PC-3 (cell line): ENCODE data around the gene PAPPA. TPM values are rescaled to one million over a fixed set of nuclear protein-coding genes. Genes with fewer than 3 reads are reported as not detected.

ENCODE experiments used
- ATAC-seq: fragments of 200-7000 bp; cut with Tn5 transposase; 2 replicates; pipeline ENCODE4 v1.9.1; 2020; ENCODE audit warnings: mild to moderate bottlenecking, moderate library complexity
- BruUV-seq: library from RNA; stranded (reverse); fragments of 400-500 nt; replicated peaks from 2 replicates; lab custom pipeline; 2021; lab: Mats Ljungman, UMichigan
- CTCF ChIA-PET: fragments of 300-600 bp; sonication (Branson Sonifier 250); formaldehyde crosslinking; loops from one replicate; lab custom pipeline; 2022; ENCODE audit warnings: antibody characterized with exemption; lab: Charles Lee
- POLR2A ChIA-PET: fragments of 300-600 bp; sonication (Branson Sonifier 250); formaldehyde crosslinking; loops from one replicate; lab custom pipeline; 2022; ENCODE audit warnings: antibody characterized with exemption; ENCODE audit not compliant: unreplicated experiment; lab: Charles Lee
- DNase-seq: peaks from one replicate; pipeline ENCODE4 v3.0.0-alpha.2; 2015
- H2AFZ ChIP-seq: fragments of 300-600 bp; sonication (generic); 2 replicates; pipeline ENCODE4 v1.6.0; 2016; ENCODE audit warnings: antibody characterized with exemption, low read length
- H3F3A ChIP-seq: fragments of 300-600 bp; sonication (generic); one replicate; pipeline ENCODE4 v1.6.0; 2017; ENCODE audit warnings: antibody characterized with exemption, low read length, control low read depth, mild to moderate bottlenecking; ENCODE audit not compliant: unreplicated experiment
- H3K27ac ChIP-seq: fragments of 300-600 bp; sonication (generic); 2 replicates; pipeline ENCODE4 v1.5.1; 2016; ENCODE audit warnings: mild to moderate bottlenecking, low read length
- H3K27me3 ChIP-seq: fragments of 300-600 bp; sonication (generic); 2 replicates; pipeline ENCODE4 v1.6.1; 2016; ENCODE audit warnings: low read length, mixed read lengths
- H3K36me3 ChIP-seq: fragments of 300-600 bp; sonication (generic); 2 replicates; pipeline ENCODE4 v1.6.1; 2016; ENCODE audit warnings: low read depth, mixed run types, low read length, mixed read lengths
- H3K4me1 ChIP-seq: fragments of 300-600 bp; sonication (generic); 2 replicates; pipeline ENCODE4 v1.5.1; 2016; ENCODE audit warnings: low read length; ENCODE audit not compliant: insufficient read depth
- H3K4me2 ChIP-seq: fragments of 300-600 bp; sonication (generic); 2 replicates; pipeline ENCODE4 v1.6.0; 2016; ENCODE audit warnings: low read length
- H3K4me3 ChIP-seq: fragments of 300-600 bp; sonication (generic); 2 replicates; pipeline ENCODE4 v1.5.1; 2016; ENCODE audit warnings: mild to moderate bottlenecking, low read length, mixed read lengths
- H3K79me2 ChIP-seq: fragments of 300-600 bp; sonication (generic); 2 replicates; pipeline ENCODE4 v1.6.1; 2017; ENCODE audit warnings: low read length, mixed read lengths
- H3K9ac ChIP-seq: fragments of 300-600 bp; sonication (generic); 2 replicates; pipeline ENCODE4 v1.6.0; 2016; ENCODE audit warnings: mild to moderate bottlenecking, low read length
- H3K9me2 ChIP-seq: fragments of 300-600 bp; sonication (generic); replicated peaks from 2 replicates; pipeline ENCODE4 v1.6.1; 2016; ENCODE audit warnings: mixed run types, low read length, mixed read lengths
- H3K9me3 ChIP-seq: fragments of 300-600 bp; sonication (generic); 2 replicates; pipeline ENCODE4 v1.6.1; 2016; ENCODE audit warnings: low read length, mixed read lengths
- H4K20me1 ChIP-seq: fragments of 300-600 bp; sonication (generic); 2 replicates; pipeline ENCODE4 v1.6.1; 2016; ENCODE audit warnings: low read length, mixed read lengths
- EZH2 ChIP-seq: fragments of 300-600 bp; sonication (generic); IDR thresholded peaks from one replicate; pipeline ENCODE4 v1.6.1; 2017; ENCODE audit warnings: antibody characterized with exemption, mild to moderate bottlenecking, low read length; ENCODE audit not compliant: unreplicated experiment
- EZH2phosphoT487 ChIP-seq: fragments of 300-600 bp; sonication (generic); IDR thresholded peaks from 2 replicates; pipeline ENCODE4 v1.6.1; 2018; ENCODE audit warnings: mild to moderate bottlenecking, antibody characterized with exemption, low read length, borderline replicate concordance
- intact Hi-C: fragments of 100-400 bp; cut with micrococcal nuclease; formaldehyde crosslinking; loops from 2 replicates; pipeline ENCODE4 v1.9.0; 2023
- total RNA-seq: library from RNA; depleted of rRNA; stranded (reverse); fragments of >200 nt; gene quantifications from 2 replicates; pipeline ENCODE4 v1.2.3, GENCODE V29; 2014
- TF ChIP-seq, protein P1 (sequence below): fragments of 300-600 bp; sonication (generic); conservative IDR thresholded peaks from 2 replicates; pipeline ENCODE4 v1.5.1; 2017; ENCODE audit warnings: antibody characterized with exemption, low read depth, mild to moderate bottlenecking, low read length

The PAPPA gene
- total RNA-seq, 1 experiment from 2014 or later: not detected

DNA sequence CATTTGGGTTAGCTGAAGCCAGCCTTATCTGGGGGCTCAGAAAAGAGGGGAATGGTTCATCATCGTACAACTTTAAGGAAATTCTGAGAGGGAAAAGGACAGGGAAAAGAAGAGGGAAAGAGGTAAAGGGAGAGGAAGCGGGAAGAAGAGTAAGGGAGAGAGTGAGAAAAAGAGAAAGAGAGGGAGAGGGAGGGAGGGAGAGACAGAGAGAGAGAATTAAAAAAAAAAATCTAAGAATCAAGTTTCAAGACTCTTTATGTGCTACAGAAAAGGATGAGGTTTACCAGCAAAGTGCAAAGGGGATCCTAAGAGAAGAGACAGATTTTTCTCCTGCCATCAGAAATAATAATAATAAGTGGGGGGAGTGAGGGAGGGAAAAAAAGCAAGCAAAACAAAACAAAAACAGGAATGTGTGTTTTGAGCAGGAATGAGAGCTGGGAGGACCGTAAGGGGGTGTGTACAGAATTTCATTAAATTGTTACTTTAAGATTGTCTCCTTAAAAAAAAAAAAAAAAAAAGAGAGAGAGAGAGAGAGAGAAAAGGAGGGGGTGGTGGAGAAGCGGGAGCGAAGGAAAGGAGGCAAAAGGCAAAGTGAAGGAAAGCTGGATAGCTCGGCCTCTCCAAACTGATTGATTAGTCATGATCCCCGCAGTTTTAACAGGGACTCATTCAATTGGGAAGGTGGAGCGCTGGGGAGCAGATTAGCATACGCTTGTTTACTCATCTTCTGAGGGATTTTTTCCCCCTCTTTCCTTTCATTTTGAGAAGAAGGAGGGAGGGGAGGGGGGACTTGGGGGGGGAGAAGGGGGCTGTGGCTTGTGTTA lies 438 bp upstream of the PAPPA start:
- Histone ChIP-seq H3K79me2 (no peaks in the 10 kb centered on the region), H3K9me3 (no peaks in the 10 kb centered on the region), H3K36me3 (no peaks in the 10 kb centered on the region), H3K9ac (no peak overlapping the region), H4K20me1 (no peaks in the 10 kb centered on the region), H3K4me2 (peak overlapping the region; percentile 73), H3K4me1 (peaks cover 19% of the 10 kb centered on the region), H3K4me3 (peak overlapping the region; percentile 54), H3F3A (no peaks in the 10 kb centered on the region), H3K9me2 (no peaks in the 10 kb centered on the region), H2AFZ (0 out of 2 replicates have a peak overlapping the region, but pooled peaks have one; percentile 48), H3K27ac (no peak overlapping the region), H3K27me3 (no peaks in the 10 kb centered on the region)
- intact Hi-C loops: loop anchor here (5.0 kb wide), 2 partner anchors 461 to 561 kb away; no protein-coding TSS in a partner anchor
- ATAC-seq (no peak), DNase-seq (peak; percentile 35)
- no peak for TF ChIP-seq EZH2phosphoT487
- TF ChIP-seq EZH2: no peak
- ChIA-PET POLR2A (interaction anchor here (0.6 kb wide), 1 partner anchor 15 kb away, joined by 4 read pairs; no protein-coding TSS in a partner anchor), CTCF (interaction anchor here (0.6 kb wide), 1 partner anchor 272 kb away, joined by 14 read pairs; no protein-coding TSS in a partner anchor)
- no TSS peak for BruUV-seq

DNA sequence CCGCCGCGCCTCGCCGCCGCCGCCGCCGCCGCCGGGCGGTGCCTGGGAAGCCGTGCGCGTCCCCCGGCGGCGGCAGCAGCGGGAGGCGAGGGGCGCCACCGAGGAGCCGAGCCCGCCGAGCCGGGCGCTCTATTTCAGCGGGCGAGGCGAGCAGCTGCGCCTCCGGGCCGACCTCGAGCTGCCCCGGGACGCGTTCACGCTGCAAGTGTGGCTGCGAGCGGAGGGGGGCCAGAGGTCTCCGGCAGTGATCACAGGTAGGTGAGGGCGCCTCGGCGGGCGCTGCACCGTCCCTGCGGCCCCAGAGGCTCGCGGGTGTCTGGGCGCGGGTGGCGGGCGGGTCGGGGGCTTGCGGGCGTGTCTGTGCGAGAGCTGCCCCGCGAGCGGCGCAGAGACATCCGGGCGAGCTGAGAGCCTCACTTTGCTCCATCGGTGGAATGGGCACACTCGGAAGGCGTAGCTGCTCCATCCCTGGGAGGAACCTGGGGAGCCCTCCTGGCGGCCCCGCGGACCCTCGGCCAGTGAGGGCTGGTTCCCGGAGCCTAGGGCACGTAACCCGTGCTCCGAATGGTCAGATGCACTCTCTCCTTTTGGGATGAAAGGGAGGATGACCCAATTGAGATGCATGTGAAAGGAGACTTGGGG lies 864 bp downstream of the PAPPA start:
- no peak for TF ChIP-seq EZH2phosphoT487
- TF ChIP-seq, protein P1, sequence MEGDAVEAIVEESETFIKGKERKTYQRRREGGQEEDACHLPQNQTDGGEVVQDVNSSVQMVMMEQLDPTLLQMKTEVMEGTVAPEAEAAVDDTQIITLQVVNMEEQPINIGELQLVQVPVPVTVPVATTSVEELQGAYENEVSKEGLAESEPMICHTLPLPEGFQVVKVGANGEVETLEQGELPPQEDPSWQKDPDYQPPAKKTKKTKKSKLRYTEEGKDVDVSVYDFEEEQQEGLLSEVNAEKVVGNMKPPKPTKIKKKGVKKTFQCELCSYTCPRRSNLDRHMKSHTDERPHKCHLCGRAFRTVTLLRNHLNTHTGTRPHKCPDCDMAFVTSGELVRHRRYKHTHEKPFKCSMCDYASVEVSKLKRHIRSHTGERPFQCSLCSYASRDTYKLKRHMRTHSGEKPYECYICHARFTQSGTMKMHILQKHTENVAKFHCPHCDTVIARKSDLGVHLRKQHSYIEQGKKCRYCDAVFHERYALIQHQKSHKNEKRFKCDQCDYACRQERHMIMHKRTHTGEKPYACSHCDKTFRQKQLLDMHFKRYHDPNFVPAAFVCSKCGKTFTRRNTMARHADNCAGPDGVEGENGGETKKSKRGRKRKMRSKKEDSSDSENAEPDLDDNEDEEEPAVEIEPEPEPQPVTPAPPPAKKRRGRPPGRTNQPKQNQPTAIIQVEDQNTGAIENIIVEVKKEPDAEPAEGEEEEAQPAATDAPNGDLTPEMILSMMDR: no peak
- no peak for TF ChIP-seq EZH2
- no peaks in the 10 kb centered on the region for H4K20me1 ChIP-seq
- H3F3A ChIP-seq: no peaks in the 10 kb centered on the region
- POLR2A ChIA-PET: no interaction called here
- intact Hi-C loops: loop anchor here (5.0 kb wide), 2 partner anchors 462 to 562 kb away; no protein-coding TSS in a partner anchor
- no TSS peak for BruUV-seq
- H3K27ac ChIP-seq: no peak overlapping the region
- no peaks in the 10 kb centered on the region for H3K9me3 ChIP-seq
- H3K9ac ChIP-seq: no peak overlapping the region
- H3K4me2 ChIP-seq: no peak overlapping the region
- H3K36me3 ChIP-seq: no peaks in the 10 kb centered on the region
- H3K4me1 ChIP-seq: peaks cover 19% of the 10 kb centered on the region
- ATAC-seq (no peak), DNase-seq (no peak)
- H2AFZ ChIP-seq: no peak overlapping the region
- no peaks in the 10 kb centered on the region for H3K27me3 ChIP-seq
- no peak overlapping the region for H3K4me3 ChIP-seq
- CTCF ChIA-PET: no interaction called here
- H3K9me2 ChIP-seq: no peaks in the 10 kb centered on the region
- H3K79me2 ChIP-seq: no peaks in the 10 kb centered on the region

DNA sequence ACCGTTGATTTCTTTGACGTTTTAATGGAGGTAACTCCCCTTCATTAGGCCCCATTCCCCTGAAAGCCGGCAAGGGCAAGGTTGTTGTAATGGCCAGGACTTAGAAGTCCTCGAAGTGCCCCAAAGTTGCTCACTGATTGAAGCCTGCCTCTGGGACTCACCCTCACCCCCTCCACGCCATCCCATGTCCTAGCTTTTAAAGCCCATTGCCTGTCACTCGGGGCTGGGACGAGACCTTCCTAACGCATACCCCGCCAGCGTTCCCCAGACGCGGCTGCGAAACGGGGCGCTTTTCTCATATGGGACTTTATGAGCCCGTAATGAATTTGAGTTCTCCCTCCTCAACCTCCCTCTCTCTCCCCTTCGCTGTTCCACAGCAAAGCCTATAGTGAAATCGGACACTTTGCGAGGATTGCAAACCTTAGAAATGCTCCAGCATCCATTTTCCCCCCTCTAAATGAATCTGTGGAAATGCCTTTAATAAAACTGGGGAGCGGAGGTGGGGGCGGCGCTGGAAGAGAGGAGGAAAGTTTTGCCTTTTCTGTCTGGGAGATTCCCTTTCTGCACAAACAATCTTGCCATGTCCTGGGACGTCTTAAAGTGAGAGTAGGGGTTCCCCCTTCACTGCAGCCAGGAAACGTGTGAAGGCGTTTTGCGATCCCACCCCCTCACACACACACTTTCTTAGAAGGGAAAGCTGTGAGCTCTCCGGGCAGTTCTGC lies 1.5 kb downstream of the PAPPA start:
- H2AFZ ChIP-seq: no peak overlapping the region
- ATAC-seq (no peak), DNase-seq (no peak)
- H3K36me3 ChIP-seq: no peaks in the 10 kb centered on the region
- H3K9me2 ChIP-seq: no peaks in the 10 kb centered on the region
- no peaks in the 10 kb centered on the region for H3K79me2 ChIP-seq
- no peak for TF ChIP-seq EZH2
- TF ChIP-seq, protein P1: no peak
- TF ChIP-seq EZH2phosphoT487: no peak
- BruUV-seq: no TSS peak
- no peaks in the 10 kb centered on the region for H3K27me3 ChIP-seq
- no peaks in the 10 kb centered on the region for H3K9me3 ChIP-seq
- POLR2A ChIA-PET: no interaction called here
- no peaks in the 10 kb centered on the region for H3F3A ChIP-seq
- H3K4me2 ChIP-seq: no peak overlapping the region
- H4K20me1 ChIP-seq: no peaks in the 10 kb centered on the region
- CTCF ChIA-PET: no interaction called here
- peaks cover 19% of the 10 kb centered on the region for H3K4me1 ChIP-seq
- H3K27ac ChIP-seq: no peak overlapping the region
- H3K9ac ChIP-seq: no peak overlapping the region
- intact Hi-C loops: loop anchor here (5.0 kb wide), 2 partner anchors 463 to 563 kb away; no protein-coding TSS in a partner anchor
- no peak overlapping the region for H3K4me3 ChIP-seq
